DND-41 (cell line): ENCODE data around the gene MSH4.
"Not testable (repeated sequence)": the region's sequence is repeated elsewhere in the genome, so short reads cannot be mapped to it uniquely, and the experiment has no call there.

ENCODE experiments used
- ATAC-seq: fragments of 200-7000 bp; cut with Tn5 transposase; 3 replicates; pipeline ENCODE4 v1.9.1; 2021; ENCODE audit warnings: low read depth; ENCODE audit not compliant: insufficient read depth
- DNase-seq: peaks from one replicate; pipeline ENCODE4 v3.0.0-alpha.2; 2020
- H2AFZ ChIP-seq: 2 replicates; pipeline ENCODE4 v1.6.0; 2012; ENCODE audit warnings: low read depth, low read length
- H3K27ac ChIP-seq: 2 replicates; pipeline ENCODE4 v1.5.1; 2012; ENCODE audit warnings: low read length, inconsistent platforms
- H3K27me3 ChIP-seq: fragments of 200-600 bp; sonication (generic); 2 replicates; pipeline ENCODE4 v1.6.0; 2012; ENCODE audit warnings: low read length, mild to moderate bottlenecking, inconsistent platforms; ENCODE audit not compliant: insufficient read depth, poor library complexity
- H3K36me3 ChIP-seq: 2 replicates; pipeline ENCODE4 v1.5.1; 2012; ENCODE audit warnings: low read length, inconsistent platforms; ENCODE audit not compliant: insufficient read depth
- H3K4me1 ChIP-seq: 2 replicates; pipeline ENCODE4 v1.5.1; 2012; ENCODE audit warnings: mild to moderate bottlenecking, low read length; ENCODE audit not compliant: insufficient read depth
- H3K4me2 ChIP-seq: 2 replicates; pipeline ENCODE4 v1.6.0; 2012; ENCODE audit warnings: mild to moderate bottlenecking, moderate library complexity, low read length, inconsistent platforms; ENCODE audit not compliant: insufficient read depth
- H3K4me3 ChIP-seq, 2 experiments: fragments of 200-600 bp in 1 of 2; shearing (Covaris generic) in 1 of 2; 2 replicates each; pipeline ENCODE4 v1.5.1; 2012 to 2016; ENCODE audit warnings: inconsistent platforms in 2 of 2, low read length in 2 of 2, mild to moderate bottlenecking in 2 of 2, low read depth in 1 of 2, moderate library complexity in 1 of 2
- H3K79me2 ChIP-seq: 2 replicates; pipeline ENCODE4 v1.6.0; 2012; ENCODE audit warnings: low read length, inconsistent platforms; ENCODE audit not compliant: insufficient read depth
- H3K9ac ChIP-seq: 2 replicates; pipeline ENCODE4 v1.6.0; 2012; ENCODE audit warnings: low read depth, mild to moderate bottlenecking, inconsistent platforms, low read length, moderate library complexity
- H3K9me3 ChIP-seq: 2 replicates; pipeline ENCODE4 v1.5.1; 2012; ENCODE audit warnings: low read length, moderate library complexity, mild to moderate bottlenecking, inconsistent platforms; ENCODE audit not compliant: insufficient read depth, severe bottlenecking
- H4K20me1 ChIP-seq: 2 replicates; pipeline ENCODE4 v1.6.0; 2012; ENCODE audit warnings: low read length; ENCODE audit not compliant: insufficient read depth
- CTCF ChIP-seq: IDR thresholded peaks from 2 replicates; pipeline ENCODE4 v1.5.1; 2012; ENCODE audit warnings: borderline replicate concordance, low read length, moderate library complexity, mild to moderate bottlenecking; ENCODE audit not compliant: poor library complexity, severe bottlenecking; ENCODE audit errors: extremely low read depth
- EZH2 ChIP-seq: IDR thresholded peaks from 3 replicates; pipeline ENCODE4 v1.6.1; 2012; ENCODE audit warnings: borderline replicate concordance, low read depth, mild to moderate bottlenecking, moderate library complexity, low read length, inconsistent platforms; ENCODE audit not compliant: severe bottlenecking

MSH4 gene

GRCh38 chr1:75797273-75797588 is 549 bp downstream of the MSH4 start:
- Histone ChIP-seq H2AFZ (no peak overlapping the region), H3K4me3 (no peak overlapping the region), H3K4me2 (no peak overlapping the region), H3K27ac (no peak overlapping the region), H3K79me2 (peaks cover 9% of the 10 kb centered on the region; the same call in 1 of the 2 replicates), H3K4me1 (peaks cover 6% of the 10 kb centered on the region; the same call in 1 of the 2 replicates), H3K36me3 (peaks cover 49% of the 10 kb centered on the region), H3K9ac (no peak overlapping the region), H3K27me3 (no peaks in the 10 kb centered on the region), H3K9me3 (no peaks in the 10 kb centered on the region), H4K20me1 (peaks cover 32% of the 10 kb centered on the region; the same call in 1 of the 2 replicates)
- ATAC-seq (no peak; the same call in 2 of the 3 replicates), DNase-seq (no peak)
- TF ChIP-seq EZH2 = no peak
- TF ChIP-seq CTCF = no peak

- H3K79me2 ChIP-seq = peaks cover 4% of the 10 kb centered on the region; the same call in 1 of the 2 replicates
- H3K9me3 ChIP-seq = no peaks in the 10 kb centered on the region
- H3K9ac ChIP-seq = no peak overlapping the region
- no peak overlapping the region for H3K4me2 ChIP-seq
- H4K20me1 ChIP-seq = peaks cover 27% of the 10 kb centered on the region; the same call in 1 of the 2 replicates
- no peaks in the 10 kb centered on the region for H3K27me3 ChIP-seq
- peaks cover 6% of the 10 kb centered on the region; the same call in 1 of the 2 replicates for H3K4me1 ChIP-seq
- TF ChIP-seq CTCF (no peak), EZH2 (no peak)
- DNase-seq (no peak), ATAC-seq (no peak)
- no peak overlapping the region for H3K4me3 ChIP-seq
- H2AFZ ChIP-seq = no peak overlapping the region
- no peak overlapping the region for H3K27ac ChIP-seq
- H3K36me3 ChIP-seq = peaks cover 44% of the 10 kb centered on the region
Measured at GRCh38 chr1:75797606-75798216, 1.0 kb downstream of the MSH4 start.

- not testable (repeated sequence) for H3K27ac ChIP-seq, H3K79me2 ChIP-seq, H2AFZ ChIP-seq, H3K4me2 ChIP-seq, H3K36me3 ChIP-seq, H3K9ac ChIP-seq, H3K4me1 ChIP-seq, H3K27me3 ChIP-seq, DNase-seq, H4K20me1 ChIP-seq, H3K9me3 ChIP-seq, H3K4me3 ChIP-seq, ATAC-seq
Measured at GRCh38 chr1:75801480-75801879, 4.8 kb downstream of the MSH4 start.

GRCh38 chr1:75808921-75809320 is 12.2 kb downstream of the MSH4 start:
- Histone ChIP-seq H3K27me3 (no peaks in the 10 kb centered on the region), H3K9me3 (no peaks in the 10 kb centered on the region), H3K27ac (no peak overlapping the region), H2AFZ (no peak overlapping the region), H3K9ac (no peak overlapping the region), H3K4me1 (no peaks in the 10 kb centered on the region), H3K79me2 (no peaks in the 10 kb centered on the region), H3K4me2 (no peak overlapping the region), H3K4me3 (no peak overlapping the region), H3K36me3 (no peaks in the 10 kb centered on the region), H4K20me1 (no peaks in the 10 kb centered on the region)
- DNase-seq (no peak), ATAC-seq (no peak)
- TF ChIP-seq CTCF = no peak
- no peak for TF ChIP-seq EZH2

- not testable (repeated sequence) for H4K20me1 ChIP-seq, DNase-seq, H3K9ac ChIP-seq, H2AFZ ChIP-seq, ATAC-seq, H3K4me2 ChIP-seq, H3K36me3 ChIP-seq, H3K4me1 ChIP-seq, H3K27me3 ChIP-seq, H3K79me2 ChIP-seq, H3K27ac ChIP-seq, H3K9me3 ChIP-seq, H3K4me3 ChIP-seq
Measured at GRCh38 chr1:75810113-75810512, 13.4 kb downstream of the MSH4 start.
